ENCODE measurements around the gene CSF1R.

The CSF1R gene

GRCh38 chr5:150016537-150016936 is 69.8 kb downstream of the CSF1R start:
- Histone ChIP-seq H3K9me3 (ENCODE audit: control insufficient read depth in 2 of 2, low read length in 2 of 2) (no peaks in the 10 kb centered on the region), H3K27ac (ENCODE audit: low read depth in 2 of 2, low read length in 2 of 2) (no peak overlapping the region), H3K4me3 (ENCODE audit: low read length in 2 of 2) (no peak overlapping the region), H3K36me3 (ENCODE audit: control insufficient read depth in 2 of 2, insufficient read depth in 2 of 2, low read length in 2 of 2) (peaks cover 60 to 85% of the 10 kb centered on the region in 2 donors), H3K9ac (ENCODE audit: low read depth in 1 of 2, low read length in 2 of 2) (no peak overlapping the region), H3K4me1 (ENCODE audit: control insufficient read depth in 2 of 2, insufficient read depth in 2 of 2, low read length in 2 of 2) (peaks cover 4 to 5% of the 10 kb centered on the region in 2 donors), H3K27me3 (ENCODE audit: control insufficient read depth in 2 of 2, insufficient read depth in 2 of 2, low read length in 2 of 2) (no peaks in the 10 kb centered on the region)

DNA sequence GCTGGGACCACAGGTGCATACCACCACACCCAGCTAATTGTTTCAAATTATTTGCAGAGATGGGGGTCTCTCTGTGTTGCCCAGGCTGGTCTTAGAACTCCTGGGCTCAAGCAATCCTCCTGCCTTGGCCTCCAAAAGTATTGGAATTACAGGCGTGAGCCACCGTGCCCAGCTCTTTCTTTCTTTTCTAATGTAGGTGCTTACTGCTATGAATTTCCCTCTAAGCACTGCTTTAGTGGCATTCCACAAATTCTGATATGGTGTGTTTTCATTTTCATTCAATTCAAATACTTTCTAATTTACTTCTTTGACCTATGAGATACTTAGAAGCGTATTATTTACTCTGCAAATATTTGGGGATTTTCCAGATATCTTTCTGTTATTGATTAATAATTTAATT is 70.9 kb downstream of the CSF1R start:
- Histone ChIP-seq H3K36me3 (ENCODE audit: control insufficient read depth in 2 of 2, insufficient read depth in 2 of 2, low read length in 2 of 2) (peaks cover 64 to 83% of the 10 kb centered on the region in 2 donors), H3K4me1 (ENCODE audit: control insufficient read depth in 2 of 2, insufficient read depth in 2 of 2, low read length in 2 of 2) (peaks cover 4 to 5% of the 10 kb centered on the region in 2 donors), H3K27ac (ENCODE audit: low read depth in 2 of 2, low read length in 2 of 2) (no peak overlapping the region), H3K9ac (ENCODE audit: low read depth in 1 of 2, low read length in 2 of 2) (no peak overlapping the region), H3K27me3 (ENCODE audit: control insufficient read depth in 2 of 2, insufficient read depth in 2 of 2, low read length in 2 of 2) (no peaks in the 10 kb centered on the region), H3K9me3 (ENCODE audit: control insufficient read depth in 2 of 2, low read length in 2 of 2) (no peaks in the 10 kb centered on the region), H3K4me3 (ENCODE audit: low read length in 2 of 2) (no peak overlapping the region)

DNA sequence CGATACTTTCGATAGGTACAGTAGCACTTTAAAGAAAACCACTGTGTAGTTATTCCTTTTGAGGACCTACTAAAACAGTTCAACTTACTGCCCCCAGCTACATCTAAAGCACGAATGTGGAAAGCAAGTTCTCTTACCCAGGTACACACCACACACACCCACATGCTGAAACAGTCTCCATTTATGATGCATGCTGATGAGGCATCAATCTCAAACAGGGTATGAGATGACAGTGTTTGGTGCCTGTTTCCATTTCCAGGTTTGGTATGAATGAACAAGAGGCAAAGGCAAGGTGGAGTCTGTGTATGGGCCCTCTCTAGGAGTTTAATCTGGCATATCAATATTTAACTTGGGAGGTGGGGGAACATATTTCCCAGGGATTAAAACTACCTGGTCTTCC is 71.9 kb downstream of the CSF1R start:
- Histone ChIP-seq H3K4me3 (ENCODE audit: low read length in 2 of 2) (no peak overlapping the region), H3K27ac (ENCODE audit: low read depth in 2 of 2, low read length in 2 of 2) (no peak overlapping the region), H3K36me3 (ENCODE audit: control insufficient read depth in 2 of 2, insufficient read depth in 2 of 2, low read length in 2 of 2) (peaks cover 60 to 83% of the 10 kb centered on the region in 2 donors), H3K9ac (ENCODE audit: low read depth in 1 of 2, low read length in 2 of 2) (no peak overlapping the region), H3K27me3 (ENCODE audit: control insufficient read depth in 2 of 2, insufficient read depth in 2 of 2, low read length in 2 of 2) (no peaks in the 10 kb centered on the region), H3K4me1 (ENCODE audit: control insufficient read depth in 2 of 2, insufficient read depth in 2 of 2, low read length in 2 of 2) (peaks cover 4 to 5% of the 10 kb centered on the region in 2 donors), H3K9me3 (ENCODE audit: control insufficient read depth in 2 of 2, low read length in 2 of 2) (no peaks in the 10 kb centered on the region)

GRCh38 chr5:150013931-150014330 is 72.4 kb downstream of the CSF1R start:
- no peaks in the 10 kb centered on the region for H3K27me3 ChIP-seq (ENCODE audit: control insufficient read depth in 2 of 2, insufficient read depth in 2 of 2, low read length in 2 of 2)
- no peak overlapping the region for H3K4me3 ChIP-seq (ENCODE audit: low read length in 2 of 2)
- H3K9me3 ChIP-seq (ENCODE audit: control insufficient read depth in 2 of 2, low read length in 2 of 2), result no peaks in the 10 kb centered on the region
- peaks cover 4 to 5% of the 10 kb centered on the region in 2 donors for H3K4me1 ChIP-seq (ENCODE audit: control insufficient read depth in 2 of 2, insufficient read depth in 2 of 2, low read length in 2 of 2)
- H3K27ac ChIP-seq (ENCODE audit: low read depth in 2 of 2, low read length in 2 of 2), result no peak overlapping the region
- no peak overlapping the region for H3K9ac ChIP-seq (ENCODE audit: low read depth in 1 of 2, low read length in 2 of 2)
- peaks cover 55 to 84% of the 10 kb centered on the region in 2 donors for H3K36me3 ChIP-seq (ENCODE audit: control insufficient read depth in 2 of 2, insufficient read depth in 2 of 2, low read length in 2 of 2)

- Histone ChIP-seq H3K4me1 (ENCODE audit: control insufficient read depth in 2 of 2, insufficient read depth in 2 of 2, low read length in 2 of 2) (peaks cover 4 to 5% of the 10 kb centered on the region in 2 donors), H3K27ac (ENCODE audit: low read depth in 2 of 2, low read length in 2 of 2) (no peak overlapping the region), H3K9me3 (ENCODE audit: control insufficient read depth in 2 of 2, low read length in 2 of 2) (no peaks in the 10 kb centered on the region), H3K9ac (ENCODE audit: low read depth in 1 of 2, low read length in 2 of 2) (no peak overlapping the region), H3K27me3 (ENCODE audit: control insufficient read depth in 2 of 2, insufficient read depth in 2 of 2, low read length in 2 of 2) (no peaks in the 10 kb centered on the region), H3K36me3 (ENCODE audit: control insufficient read depth in 2 of 2, insufficient read depth in 2 of 2, low read length in 2 of 2) (peaks cover 52 to 69% of the 10 kb centered on the region in 2 donors), H3K4me3 (ENCODE audit: low read length in 2 of 2) (no peak overlapping the region)
Observed at GRCh38 chr5:150009671-150010387, 76.5 kb downstream of the CSF1R start.

GRCh38 chr5:150007050-150007449 is 79.3 kb downstream of the CSF1R start:
- H3K4me1 ChIP-seq (ENCODE audit: control insufficient read depth in 2 of 2, insufficient read depth in 2 of 2, low read length in 2 of 2), result peaks cover 2% of the 10 kb centered on the region in 2 donors
- peaks cover 37 to 49% of the 10 kb centered on the region in 2 donors for H3K36me3 ChIP-seq (ENCODE audit: control insufficient read depth in 2 of 2, insufficient read depth in 2 of 2, low read length in 2 of 2)
- H3K9ac ChIP-seq (ENCODE audit: low read depth in 1 of 2, low read length in 2 of 2), result no peak overlapping the region
- H3K27me3 ChIP-seq (ENCODE audit: control insufficient read depth in 2 of 2, insufficient read depth in 2 of 2, low read length in 2 of 2), result no peaks in the 10 kb centered on the region
- no peaks in the 10 kb centered on the region for H3K9me3 ChIP-seq (ENCODE audit: control insufficient read depth in 2 of 2, low read length in 2 of 2)
- no peak overlapping the region for H3K27ac ChIP-seq (ENCODE audit: low read depth in 2 of 2, low read length in 2 of 2)
- no peak overlapping the region for H3K4me3 ChIP-seq (ENCODE audit: low read length in 2 of 2)

GRCh38 chr5:150006318-150006717 is 80.0 kb downstream of the CSF1R start:
- H3K9me3 ChIP-seq (ENCODE audit: control insufficient read depth in 2 of 2, low read length in 2 of 2), result no peaks in the 10 kb centered on the region
- no peak overlapping the region for H3K9ac ChIP-seq (ENCODE audit: low read depth in 1 of 2, low read length in 2 of 2)
- no peak overlapping the region for H3K4me3 ChIP-seq (ENCODE audit: low read length in 2 of 2)
- H3K27ac ChIP-seq (ENCODE audit: low read depth in 2 of 2, low read length in 2 of 2), result no peak overlapping the region
- H3K4me1 ChIP-seq (ENCODE audit: control insufficient read depth in 2 of 2, insufficient read depth in 2 of 2, low read length in 2 of 2), result peaks cover 7 to 9% of the 10 kb centered on the region in 2 donors
- peaks cover 36 to 45% of the 10 kb centered on the region in 2 donors for H3K36me3 ChIP-seq (ENCODE audit: control insufficient read depth in 2 of 2, insufficient read depth in 2 of 2, low read length in 2 of 2)
- H3K27me3 ChIP-seq (ENCODE audit: control insufficient read depth in 2 of 2, insufficient read depth in 2 of 2, low read length in 2 of 2), result no peaks in the 10 kb centered on the region

Measured in mucosa of rectum (tissue), 2 donors.